HEK293 (cell line): ENCODE measurements around the gene PAPLN.

ENCODE experiments used
- GLI2 ChIP-seq: fragments of 450-650 bp; formaldehyde crosslinking; IDR thresholded peaks from 2 replicates; pipeline ENCODE4; 2017; ENCODE audit warnings: missing biosample characterization, missing genetic modification characterization, low read depth, borderline replicate concordance
- MEIS1 ChIP-seq: sonication (generic); formaldehyde crosslinking; IDR thresholded peaks from 2 replicates; pipeline ENCODE4 v1.8.1; 2022; ENCODE audit warnings: missing genetic modification reagents, mild to moderate bottlenecking, borderline replicate concordance
- MZF1 ChIP-seq: fragments of 450-650 bp; formaldehyde crosslinking; IDR thresholded peaks from 2 replicates; pipeline ENCODE4 v1.5.1; 2017; ENCODE audit warnings: missing biosample characterization, missing genetic modification characterization, borderline replicate concordance
- OSR2 ChIP-seq: fragments of 450-650 bp; formaldehyde crosslinking; IDR thresholded peaks from 2 replicates; pipeline ENCODE4 v1.5.1; 2016; ENCODE audit warnings: missing biosample characterization, missing genetic modification characterization
- PATZ1 ChIP-seq: fragments of 450-650 bp; formaldehyde crosslinking; IDR thresholded peaks from 2 replicates; pipeline ENCODE4 v1.5.1; 2016; ENCODE audit warnings: missing biosample characterization, missing genetic modification characterization
- PBX3 ChIP-seq: sonication (generic); formaldehyde crosslinking; IDR thresholded peaks from 2 replicates; pipeline ENCODE4 v1.8.1; 2022; ENCODE audit warnings: mild to moderate bottlenecking, moderate library complexity, missing genetic modification reagents
- ZFP3 ChIP-seq: fragments of 450-650 bp; formaldehyde crosslinking; IDR thresholded peaks from 2 replicates; pipeline ENCODE4 v1.5.1; 2016; ENCODE audit warnings: low read depth, missing biosample characterization, missing genetic modification characterization
- ZFP37 ChIP-seq: fragments of 450-650 bp; formaldehyde crosslinking; IDR thresholded peaks from 2 replicates; pipeline ENCODE4 v1.5.1; 2016; ENCODE audit warnings: missing biosample characterization, missing genetic modification characterization
- ZFP69B ChIP-seq: fragments of 450-650 bp; formaldehyde crosslinking; IDR thresholded peaks from 2 replicates; pipeline ENCODE4 v1.5.1; 2016; ENCODE audit warnings: missing biosample characterization, missing genetic modification characterization
- ZNF10 ChIP-seq: fragments of 450-650 bp; formaldehyde crosslinking; IDR thresholded peaks from 2 replicates; pipeline ENCODE4 v1.5.1; 2017; ENCODE audit warnings: missing biosample characterization, missing genetic modification characterization
- ZNF121 ChIP-seq: fragments of 450-650 bp; formaldehyde crosslinking; IDR thresholded peaks from 2 replicates; pipeline ENCODE4 v1.5.1; 2016; ENCODE audit warnings: missing biosample characterization, missing genetic modification characterization
- ZNF132 ChIP-seq: fragments of 450-650 bp; formaldehyde crosslinking; IDR thresholded peaks from 2 replicates; pipeline ENCODE4 v1.5.1; 2017; ENCODE audit warnings: missing biosample characterization, missing genetic modification characterization, borderline replicate concordance
- ZNF174 ChIP-seq: fragments of 450-650 bp; formaldehyde crosslinking; IDR thresholded peaks from 2 replicates; pipeline ENCODE4 v1.5.0; 2017; ENCODE audit warnings: missing biosample characterization, mild to moderate bottlenecking, missing genetic modification characterization
- ZNF184 ChIP-seq: fragments of 450-650 bp; IDR thresholded peaks from 2 replicates; pipeline ENCODE4 v1.5.1; 2018; ENCODE audit warnings: missing biosample characterization, mild to moderate bottlenecking, missing genetic modification characterization
- ZNF202 ChIP-seq: fragments of 450-650 bp; formaldehyde crosslinking; IDR thresholded peaks from 2 replicates; pipeline ENCODE4 v1.5.1; 2016; ENCODE audit warnings: missing biosample characterization, missing genetic modification characterization, borderline replicate concordance
- ZNF248 ChIP-seq: fragments of 450-650 bp; formaldehyde crosslinking; IDR thresholded peaks from 2 replicates; pipeline ENCODE4 v1.5.1; 2017; ENCODE audit warnings: missing biosample characterization, missing genetic modification characterization
- ZNF391 ChIP-seq: fragments of 450-650 bp; formaldehyde crosslinking; IDR thresholded peaks from 2 replicates; pipeline ENCODE4 v1.5.1; 2016; ENCODE audit warnings: low read depth, missing biosample characterization, missing genetic modification characterization, borderline replicate concordance
- ZNF433 ChIP-seq: fragments of 450-650 bp; formaldehyde crosslinking; IDR thresholded peaks from 2 replicates; pipeline ENCODE4 v1.5.1; 2016; ENCODE audit warnings: missing biosample characterization, missing genetic modification characterization, low read depth
- ZNF449 ChIP-seq: fragments of 450-650 bp; formaldehyde crosslinking; IDR thresholded peaks from 2 replicates; pipeline ENCODE4 v1.5.1; 2017; ENCODE audit warnings: missing biosample characterization, mild to moderate bottlenecking, missing genetic modification characterization, moderate library complexity
- ZNF501 ChIP-seq: fragments of 450-650 bp; formaldehyde crosslinking; IDR thresholded peaks from 2 replicates; pipeline ENCODE4 v1.5.1; 2016; ENCODE audit warnings: missing biosample characterization, missing genetic modification characterization
- ZNF514 ChIP-seq: fragments of 450-650 bp; formaldehyde crosslinking; IDR thresholded peaks from 2 replicates; pipeline ENCODE4 v1.5.1; 2016; ENCODE audit warnings: missing biosample characterization, missing genetic modification characterization
- ZNF518A ChIP-seq: fragments of 450-650 bp; formaldehyde crosslinking; conservative IDR thresholded peaks from 2 replicates; pipeline ENCODE4 v1.5.1; 2016; ENCODE audit warnings: low read depth, missing biosample characterization, missing genetic modification characterization
- ZNF571 ChIP-seq: fragments of 450-650 bp; formaldehyde crosslinking; IDR thresholded peaks from 2 replicates; pipeline ENCODE4 v1.5.0; 2017; ENCODE audit warnings: missing biosample characterization, missing genetic modification characterization
- ZNF580 ChIP-seq: fragments of 450-650 bp; formaldehyde crosslinking; IDR thresholded peaks from 2 replicates; pipeline ENCODE4 v1.5.1; 2016; ENCODE audit warnings: missing biosample characterization, missing genetic modification characterization
- ZNF585B ChIP-seq: fragments of 450-650 bp; formaldehyde crosslinking; IDR thresholded peaks from 2 replicates; pipeline ENCODE4 v1.5.1; 2016; ENCODE audit warnings: missing biosample characterization, missing genetic modification characterization
- ZNF645 ChIP-seq: fragments of 450-650 bp; formaldehyde crosslinking; IDR thresholded peaks from 2 replicates; pipeline ENCODE4; 2016; ENCODE audit warnings: missing biosample characterization, missing genetic modification characterization
- ZNF664 ChIP-seq: fragments of 450-650 bp; formaldehyde crosslinking; IDR thresholded peaks from 2 replicates; pipeline ENCODE4 v1.5.1; 2016; ENCODE audit warnings: missing biosample characterization, missing genetic modification characterization
- ZNF704 ChIP-seq: fragments of 450-650 bp; formaldehyde crosslinking; IDR thresholded peaks from 2 replicates; pipeline ENCODE4 v1.5.1; 2016; ENCODE audit warnings: missing biosample characterization, missing genetic modification characterization
- ZSCAN16 ChIP-seq: fragments of 450-650 bp; formaldehyde crosslinking; IDR thresholded peaks from 2 replicates; pipeline ENCODE4 v1.5.1; 2016; ENCODE audit warnings: missing biosample characterization, missing genetic modification characterization
- ZSCAN23 ChIP-seq: fragments of 450-650 bp; formaldehyde crosslinking; IDR thresholded peaks from 2 replicates; pipeline ENCODE4 v1.5.1; 2016; ENCODE audit warnings: missing biosample characterization, missing genetic modification characterization

PAPLN gene

GRCh38 chr14:73238424-73238852, 1.1 kb downstream of the PAPLN start (continued):
- TF ChIP-seq ZNF174 (tag by site-specific recombination): no peak
- no peak for TF ChIP-seq ZNF571 (tag by site-specific recombination)
- TF ChIP-seq ZNF645 (tag by site-specific recombination): no peak
- TF ChIP-seq ZFP37 (tag by site-specific recombination): no peak
- no peak for TF ChIP-seq ZNF391 (tag by site-specific recombination)
- TF ChIP-seq ZNF585B (tag by site-specific recombination): no peak
- no peak for TF ChIP-seq ZSCAN23 (tag by site-specific recombination)
- TF ChIP-seq ZNF10 (tag by site-specific recombination): no peak
- TF ChIP-seq ZFP69B: no peak; the same call in 1 of the 2 replicates
- no peak for TF ChIP-seq ZNF449
- no peak for TF ChIP-seq ZNF248 (tag by site-specific recombination)
- no peak for TF ChIP-seq MEIS1 (CRISPR knock-in tag)
- TF ChIP-seq MZF1 (tag by site-specific recombination): no peak
- TF ChIP-seq PBX3: no peak
- no peak for TF ChIP-seq ZNF433 (tag by site-specific recombination)
- TF ChIP-seq ZNF202: no peak
- no peak for TF ChIP-seq ZNF514 (tag by site-specific recombination)
- TF ChIP-seq ZNF518A: no peak
- no peak for TF ChIP-seq GLI2 (tag by site-specific recombination)
- no peak for TF ChIP-seq ZNF580 (tag by site-specific recombination)
- peak; percentile 88 for TF ChIP-seq PATZ1 (tag by site-specific recombination)
- no peak for TF ChIP-seq ZNF704 (tag by site-specific recombination)
- TF ChIP-seq OSR2 (tag by site-specific recombination): peak; percentile 88
- TF ChIP-seq ZFP3 (tag by site-specific recombination): no peak
- peak; percentile 26; the same call in 1 of the 2 replicates for TF ChIP-seq ZNF501 (tag by site-specific recombination)
- TF ChIP-seq ZSCAN16 (tag by site-specific recombination): no peak
- no peak for TF ChIP-seq ZNF121
- no peak for TF ChIP-seq ZNF184 (tag by site-specific recombination)
- no peak for TF ChIP-seq ZNF664 (tag by site-specific recombination)
- TF ChIP-seq ZNF132 (tag by site-specific recombination): no peak
